ENCODE data around the gene ZFP36L2. TPM values are rescaled to one million over a fixed set of nuclear protein-coding genes. Genes with fewer than 3 reads are reported as not detected.

ZFP36L2 gene
- total RNA-seq, 1 experiment from 2014 or later, result 9.6 TPM

GRCh38 chr2:43228756-43229659, 2.6 kb upstream of the ZFP36L2 start:
- Histone ChIP-seq H3K27me3 (no peaks in the 10 kb centered on the region), H3K36me3 (peaks cover 36% of the 10 kb centered on the region), H3K4me3 (no peak overlapping the region), H3K9me3 (no peaks in the 10 kb centered on the region)
- no peak for DNase-seq

- no peak for DNase-seq
- Histone ChIP-seq H3K36me3 (peaks cover 42% of the 10 kb centered on the region), H3K4me3 (no peak overlapping the region), H3K9me3 (no peaks in the 10 kb centered on the region), H3K27me3 (no peaks in the 10 kb centered on the region)
Observed at GRCh38 chr2:43228321-43228751, 1.9 kb upstream of the ZFP36L2 start.

- no peak for DNase-seq
- H3K4me3 ChIP-seq, result peak overlapping the region; percentile 83
- H3K27me3 ChIP-seq, result no peaks in the 10 kb centered on the region
- H3K36me3 ChIP-seq, result peaks cover 47% of the 10 kb centered on the region
- no peaks in the 10 kb centered on the region for H3K9me3 ChIP-seq
Observed at GRCh38 chr2:43227830-43228281, 1.4 kb upstream of the ZFP36L2 start.

GRCh38 chr2:43226955-43227829, 786 bp upstream of the ZFP36L2 start:
- H3K36me3 ChIP-seq, result peaks cover 54% of the 10 kb centered on the region
- H3K4me3 ChIP-seq, result peak overlapping the region; percentile 83
- no peaks in the 10 kb centered on the region for H3K9me3 ChIP-seq
- DNase-seq, result peak; percentile 88
- H3K27me3 ChIP-seq, result no peaks in the 10 kb centered on the region

GRCh38 chr2:43225788-43226557, 433 bp downstream of the ZFP36L2 start:
- H3K36me3 ChIP-seq, result peaks cover 61% of the 10 kb centered on the region
- DNase-seq, result no peak

GRCh38 chr2:43225093-43225787, 1.2 kb downstream of the ZFP36L2 start:
- DNase-seq, result peak; percentile 85
- Histone ChIP-seq H3K4me3 (peak overlapping the region; percentile 70), H3K36me3 (peaks cover 61% of the 10 kb centered on the region), H3K9me3 (no peaks in the 10 kb centered on the region), H3K27me3 (no peaks in the 10 kb centered on the region)

More at GRCh38 chr2:43225788-43226557, 433 bp downstream of the ZFP36L2 start:
- no peaks in the 10 kb centered on the region for H3K27me3 ChIP-seq
- no peaks in the 10 kb centered on the region for H3K9me3 ChIP-seq
- H3K4me3 ChIP-seq, result peak overlapping the region; percentile 70

GRCh38 chr2:43224571-43225092, 1.8 kb downstream of the ZFP36L2 start:
- peak; percentile 72 for DNase-seq
- peak overlapping the region; percentile 70 for H3K4me3 ChIP-seq
- no peaks in the 10 kb centered on the region for H3K27me3 ChIP-seq
- H3K36me3 ChIP-seq, result peaks cover 55% of the 10 kb centered on the region
- no peaks in the 10 kb centered on the region for H3K9me3 ChIP-seq

- peak overlapping the region; percentile 70 for H3K4me3 ChIP-seq
- DNase-seq, result peak; percentile 87
- peaks cover 55% of the 10 kb centered on the region for H3K36me3 ChIP-seq
- H3K27me3 ChIP-seq, result no peaks in the 10 kb centered on the region
- H3K9me3 ChIP-seq, result no peaks in the 10 kb centered on the region
Observed at GRCh38 chr2:43224131-43224570, 2.3 kb downstream of the ZFP36L2 start.

- H3K9me3 ChIP-seq, result no peaks in the 10 kb centered on the region
- no peaks in the 10 kb centered on the region for H3K27me3 ChIP-seq
- DNase-seq, result no peak
- peak overlapping the region; percentile 70 for H3K4me3 ChIP-seq
- peaks cover 51% of the 10 kb centered on the region for H3K36me3 ChIP-seq
Observed at GRCh38 chr2:43223521-43224001, 2.8 kb downstream of the ZFP36L2 start.

GRCh38 chr2:43222475-43223309, 3.7 kb downstream of the ZFP36L2 start:
- H3K9me3 ChIP-seq, result no peaks in the 10 kb centered on the region
- H3K4me3 ChIP-seq, result peak overlapping the region; percentile 70
- H3K36me3 ChIP-seq, result peaks cover 51% of the 10 kb centered on the region
- no peak for DNase-seq
- H3K27me3 ChIP-seq, result no peaks in the 10 kb centered on the region

GRCh38 chr2:43221763-43222474, 4.5 kb downstream of the ZFP36L2 start:
- H3K27me3 ChIP-seq, result no peaks in the 10 kb centered on the region
- no peaks in the 10 kb centered on the region for H3K9me3 ChIP-seq
- peaks cover 51% of the 10 kb centered on the region for H3K36me3 ChIP-seq

GRCh38 chr2:43221124-43221762, 5.2 kb downstream of the ZFP36L2 start:
- no peaks in the 10 kb centered on the region for H3K9me3 ChIP-seq
- no peaks in the 10 kb centered on the region for H3K27me3 ChIP-seq
- peaks cover 51% of the 10 kb centered on the region for H3K36me3 ChIP-seq
- peak overlapping the region; percentile 70 for H3K4me3 ChIP-seq
- DNase-seq, result peak; percentile 94

More at GRCh38 chr2:43221763-43222474, 4.5 kb downstream of the ZFP36L2 start:
- peak overlapping the region; percentile 70 for H3K4me3 ChIP-seq
- DNase-seq, result peak; percentile 91

GRCh38 chr2:43220760-43221123, 5.7 kb downstream of the ZFP36L2 start:
- no peaks in the 10 kb centered on the region for H3K27me3 ChIP-seq
- H3K36me3 ChIP-seq, result peaks cover 47% of the 10 kb centered on the region
- no peaks in the 10 kb centered on the region for H3K9me3 ChIP-seq
- DNase-seq, result no peak
- H3K4me3 ChIP-seq, result peak overlapping the region; percentile 70

All from MG63 (cell line).